ENCODE results near the gene HAPLN2.

- TF ChIP-seq CTCF (IDR thresholded peaks at IDR 0.05): no peak
- TF ChIP-seq POLR2AphosphoS5 (IDR thresholded peaks at IDR 0.05): no peak
Observed at GRCh38 chr1:156622581-156623297, 3.5 kb downstream of the HAPLN2 start.

Measured in gastroesophageal sphincter (tissue), 3 donors.